Measurements from ENCODE around the gene TCEANC.

TCEANC gene

GRCh38 chrX:13703589-13703988, 50.6 kb downstream of the TCEANC start:
- H3K27ac ChIP-seq (ENCODE audit: low read length) = no peak overlapping the region
- H3K4me1 ChIP-seq (ENCODE audit: control insufficient read depth in 1 of 2, insufficient read depth in 2 of 2, low read length in 2 of 2) = peaks cover 9 to 20% of the 10 kb centered on the region in 2 donors
- no peak overlapping the region for H3K4me3 ChIP-seq (ENCODE audit: low read depth in 1 of 2, low read length in 2 of 2)
- no peaks in the 10 kb centered on the region for H3K27me3 ChIP-seq (ENCODE audit: low read depth, low read length)
- H3K9me3 ChIP-seq (ENCODE audit: control insufficient read depth in 1 of 2, low read length in 2 of 2) = no peaks in the 10 kb centered on the region
- no peaks in the 10 kb centered on the region for H3K36me3 ChIP-seq (ENCODE audit: control insufficient read depth in 1 of 2, insufficient read depth in 2 of 2, low read length in 2 of 2)

- Histone ChIP-seq H3K36me3 (ENCODE audit: control insufficient read depth in 1 of 2, insufficient read depth in 2 of 2, low read length in 2 of 2) (peaks cover 4 to 7% of the 10 kb centered on the region in 2 donors), H3K9me3 (ENCODE audit: control insufficient read depth in 1 of 2, low read length in 2 of 2) (no peaks in the 10 kb centered on the region), H3K27me3 (ENCODE audit: low read depth, low read length) (no peaks in the 10 kb centered on the region), H3K4me1 (ENCODE audit: control insufficient read depth in 1 of 2, insufficient read depth in 2 of 2, low read length in 2 of 2) (peaks cover 0 to 5% of the 10 kb centered on the region in 2 donors), H3K4me3 (ENCODE audit: low read depth in 1 of 2, low read length in 2 of 2) (no peak overlapping the region), H3K27ac (ENCODE audit: low read length) (no peak overlapping the region)
These were observed 58.2 kb downstream of the TCEANC start for GRCh38 chrX:13711141-13711540.
